H1 (cell line): ENCODE measurements around the gene TNIP3. TPM values are rescaled to one million over a fixed set of nuclear protein-coding genes. Genes with fewer than 3 reads are reported as not detected.

ENCODE experiments used
- CTCF ChIA-PET: fragments of 300-600 bp; sonication (Branson Sonifier 250); formaldehyde crosslinking; loops from one replicate; lab custom pipeline; 2021; ENCODE audit not compliant: partially characterized antibody; lab: Charles Lee
- POLR2A ChIA-PET: fragments of 300-600 bp; sonication (Branson Sonifier 250); formaldehyde crosslinking; loops from one replicate; lab custom pipeline; 2021; ENCODE audit warnings: inconsistent platforms; ENCODE audit not compliant: partially characterized antibody; lab: Charles Lee
- DNase-seq, 2 experiments: peaks; one replicate each; pipeline versions ENCODE4 v3.0.0 to v3.0.0-alpha.2; 2010 to 2022; ENCODE audit warnings: low spot score in 2 of 2, low read depth in 1 of 2, mixed read lengths in 1 of 2
- FAIRE-seq: peaks from 2 replicates; lab custom pipeline; 2011; peaks lifted over from hg19 to GRCh38; lab: Jason Lieb, UNC
- H2AFZ ChIP-seq: 2 replicates; pipeline ENCODE4 v1.8.1; 2012; ENCODE audit warnings: low read length, inconsistent platforms
- H2AK5ac ChIP-seq: 2 replicates; pipeline ENCODE4 v1.6.1; 2013; ENCODE audit warnings: low read depth, low read length
- H2BK120ac ChIP-seq: replicated peaks from 2 replicates; pipeline ENCODE3; 2013; ENCODE audit warnings: low read depth, low read length, inconsistent platforms
- H2BK12ac ChIP-seq: 2 replicates; pipeline ENCODE4 v1.6.1; 2013; ENCODE audit warnings: low read depth, low read length
- H2BK15ac ChIP-seq: 2 replicates; pipeline ENCODE4 v1.6.1; 2013; ENCODE audit warnings: low read length
- H2BK20ac ChIP-seq: 2 replicates; pipeline ENCODE4 v1.6.1; 2013; ENCODE audit warnings: low read length
- H2BK5ac ChIP-seq: 2 replicates; pipeline ENCODE4 v1.6.1; 2013; ENCODE audit warnings: low read depth, low read length
- H3K14ac ChIP-seq: 2 replicates; pipeline ENCODE4 v1.6.1; 2013; ENCODE audit warnings: inconsistent platforms; ENCODE audit not compliant: insufficient read length
- H3K18ac ChIP-seq: 2 replicates; pipeline ENCODE4 v1.6.1; 2013; ENCODE audit warnings: low read length; ENCODE audit errors: extremely low read depth
- H3K23ac ChIP-seq: 2 replicates; pipeline ENCODE4 v1.6.1; 2013; ENCODE audit warnings: inconsistent platforms; ENCODE audit not compliant: insufficient read length
- H3K23me2 ChIP-seq: 2 replicates; pipeline ENCODE4 v1.6.1; 2013; ENCODE audit warnings: low read depth, low read length
- H3K27ac ChIP-seq: 2 replicates; pipeline ENCODE4 v1.6.1; 2011; ENCODE audit warnings: low read depth, low read length, inconsistent platforms
- H3K27me3 ChIP-seq, 4 experiments: replicated peaks in 1 of 4; 1 replicate in 1 of 4; 2 replicates in 3 of 4; pipeline versions ENCODE4 v1.6.1 to v1.8.1; 2011 to 2013; ENCODE audit warnings: low read length in 3 of 4, mild to moderate bottlenecking in 3 of 4, inconsistent platforms in 2 of 4, mixed read lengths in 2 of 4, moderate library complexity in 1 of 4; ENCODE audit not compliant: control insufficient read depth in 3 of 4, insufficient read depth in 3 of 4; ENCODE audit errors: extremely low read depth in 1 of 4
- H3K36me3 ChIP-seq, 4 experiments: 2 replicates each; pipeline versions ENCODE4 v1.6.1 to v1.8.1; 2011 to 2013; ENCODE audit warnings: mild to moderate bottlenecking in 4 of 4, low read length in 3 of 4, moderate library complexity in 2 of 4, control low read depth in 1 of 4, inconsistent platforms in 1 of 4; ENCODE audit not compliant: insufficient read depth in 4 of 4, control insufficient read depth in 2 of 4
- H3K4ac ChIP-seq: replicated peaks from 2 replicates; pipeline ENCODE3; 2013; ENCODE audit warnings: low read length, low read depth, mixed read lengths, inconsistent platforms; ENCODE audit not compliant: insufficient read length
- H3K4me1 ChIP-seq, 4 experiments: replicated peaks in 1 of 4; 1 replicate in 1 of 4; 2 replicates in 3 of 4; pipeline versions ENCODE4 v1.6.1 to v1.8.1; 2011 to 2013; ENCODE audit warnings: low read length in 3 of 4, inconsistent platforms in 2 of 4, mixed read lengths in 1 of 4; ENCODE audit not compliant: insufficient read depth in 4 of 4, control insufficient read depth in 3 of 4
- H3K4me2 ChIP-seq, 2 experiments: 2 replicates each; pipeline versions ENCODE4 v1.6.1 to v1.8.1; 2011 to 2013; ENCODE audit warnings: low read depth in 2 of 2, low read length in 2 of 2, control low read depth in 1 of 2, inconsistent platforms in 1 of 2, mild to moderate bottlenecking in 1 of 2; ENCODE audit not compliant: insufficient read depth in 1 of 2
- H3K4me3 ChIP-seq, 4 experiments: fragments of 200-600, 300-600 bp in 1 of 4; sonication (generic), shearing (Covaris generic), sonication (Bioruptor Twin) in 1 of 4; 2 replicates each; pipeline versions ENCODE4 v1.5.1 to v1.8.1; 2011 to 2016; ENCODE audit warnings: low read length in 4 of 4, low read depth in 3 of 4, control low read depth in 2 of 4, inconsistent platforms in 2 of 4, mild to moderate bottlenecking in 2 of 4, mixed read lengths in 1 of 4, moderate library complexity in 1 of 4; ENCODE audit not compliant: insufficient read depth in 2 of 4; ENCODE audit errors: extremely low read depth in 1 of 4
- H3K56ac ChIP-seq: replicated peaks from 2 replicates; pipeline ENCODE3; 2013; ENCODE audit warnings: low read depth, mild to moderate bottlenecking, mixed read lengths, low read length, inconsistent platforms; ENCODE audit not compliant: insufficient read length
- H3K79me1 ChIP-seq: 2 replicates; pipeline ENCODE4 v1.6.1; 2013; ENCODE audit warnings: low read depth, low read length, control low read depth
- H3K79me2 ChIP-seq, 2 experiments: 2 replicates each; pipeline versions ENCODE4 v1.6.1 to v1.8.1; 2012 to 2013; ENCODE audit warnings: low read length in 2 of 2, mild to moderate bottlenecking in 2 of 2, inconsistent platforms in 1 of 2; ENCODE audit not compliant: insufficient read depth in 2 of 2, control insufficient read depth in 1 of 2
- H3K9ac ChIP-seq, 4 experiments: replicated peaks in 1 of 4; 1 replicate in 1 of 4; 2 replicates in 3 of 4; pipeline versions ENCODE4 v1.6.1 to v1.8.1; 2011 to 2013; ENCODE audit warnings: low read depth in 3 of 4, low read length in 3 of 4, control low read depth in 2 of 4, mild to moderate bottlenecking in 2 of 4, moderate library complexity in 2 of 4, inconsistent platforms in 1 of 4; ENCODE audit errors: extremely low read depth in 1 of 4
- H3K9me3 ChIP-seq, 2 experiments: 2 replicates each; pipeline versions ENCODE4 v1.6.1 to v1.8.1; 2012 to 2013; ENCODE audit warnings: mild to moderate bottlenecking in 2 of 2, moderate library complexity in 2 of 2, control low read depth in 1 of 2, inconsistent platforms in 1 of 2, low read depth in 1 of 2, low read length in 1 of 2, mixed read lengths in 1 of 2; ENCODE audit not compliant: insufficient read depth in 2 of 2
- H4K20me1 ChIP-seq, 2 experiments: replicated peaks in 1 of 2; 2 replicates each; pipeline versions ENCODE3 to v1.8.1; 2011 to 2013; ENCODE audit warnings: inconsistent platforms in 2 of 2, low read length in 2 of 2, mild to moderate bottlenecking in 1 of 2; ENCODE audit not compliant: insufficient read depth in 2 of 2, control insufficient read depth in 1 of 2
- H4K5ac ChIP-seq: 2 replicates; pipeline ENCODE4 v1.6.1; 2013; ENCODE audit warnings: low read length, low read depth, mixed read lengths, inconsistent platforms; ENCODE audit not compliant: insufficient read length
- H4K8ac ChIP-seq: 2 replicates; pipeline ENCODE4 v1.8.0; 2013; ENCODE audit warnings: mild to moderate bottlenecking, moderate library complexity, low read length, inconsistent platforms; ENCODE audit not compliant: insufficient read depth; ENCODE audit errors: extremely low read depth
- H4K91ac ChIP-seq: replicated peaks from 2 replicates; pipeline ENCODE3; 2013; ENCODE audit warnings: low read length, mixed read lengths, inconsistent platforms; ENCODE audit not compliant: insufficient read length
- SIRT6 ChIP-seq: IDR thresholded peaks from one replicate; pipeline ENCODE4 v1.7.1; 2012; ENCODE audit warnings: low read length, inconsistent platforms
- WGBS, 2 experiments: shearing (Covaris generic) in 1 of 2; methylation state at CpG; one replicate each; pipeline versions ENCODE4 v1.1.6 to v1.1.7; 2013 to 2015; ENCODE audit warnings: low lambda C conversion rate in 2 of 2, mixed read lengths in 2 of 2, inconsistent platforms in 1 of 2, low coverage in 1 of 2, missing lambda C conversion rate in 1 of 2; ENCODE audit not compliant: insufficient replicate concordance in 2 of 2, insufficient coverage in 1 of 2, insufficient read length in 1 of 2; ENCODE audit errors: extremely low coverage in 1 of 2, missing lambda C conversion rate in 1 of 2; 5-methylcytosine and 5-hydroxymethylcytosine counted together
- polyA plus RNA-seq, 7 experiments: library from polyadenylated mRNA; depleted of rRNA in 3 of 7; stranded (reverse) in 5 of 7; unstranded in 2 of 7; fragments of >200 nt in 5 of 7; fragments of 200-250 nt in 2 of 7; gene quantifications; 1 replicate in 5 of 7; 2 replicates in 1 of 7; 4 replicates in 1 of 7; pipeline versions ENCODE4 v1.2.1 to v1.2.3, GENCODE V29; 2011 to 2013; ENCODE audit warnings: missing spikeins in 2 of 7, mixed read lengths in 2 of 7
- total RNA-seq: library from RNA; stranded (reverse); fragmentation: NEBNext Ultra II Directional; extraction: Animal tissue kit (Norgen Biotek cat#: 25700); gene quantifications from 2 replicates; pipeline ENCODE4 v1.2.1, GENCODE V29; 2021

The TNIP3 gene
- total and polyA plus RNA-seq, 2 of the 8 experiments (the other 6 are each of a cell fraction or from before 2014, with no cell fraction given), result not detected

DNA sequence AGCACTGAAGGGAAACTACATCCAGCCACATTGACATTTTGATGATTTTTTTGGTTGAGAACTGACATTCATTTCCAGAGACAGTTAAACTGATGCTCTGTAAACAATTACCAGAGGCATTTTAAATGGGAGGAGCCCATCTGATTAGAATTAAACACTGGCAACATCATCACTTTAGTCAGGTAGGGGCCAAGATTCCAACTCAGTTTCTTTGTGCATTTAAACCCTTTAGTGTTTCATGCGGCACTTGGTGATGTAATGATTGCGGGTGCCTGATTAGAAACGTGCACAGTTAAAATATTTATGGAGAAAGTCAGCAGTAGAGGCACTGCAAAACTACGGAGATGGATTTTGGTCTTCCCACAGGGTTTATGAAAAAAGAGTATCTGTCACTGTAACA, 16.1 kb downstream of the TNIP3 start:
- Histone ChIP-seq H2BK15ac (no peak overlapping the region), H3K23me2 (no peaks in the 10 kb centered on the region), H2BK120ac (no peak overlapping the region), H3K27me3 (no peaks in the 10 kb centered on the region), H3K36me3 (no peaks in the 10 kb centered on the region), H3K79me1 (no peaks in the 10 kb centered on the region), H2AK5ac (no peak overlapping the region), H3K4ac (no peak overlapping the region), H3K56ac (no peak overlapping the region), H3K18ac (no peak overlapping the region), H4K8ac (no peak overlapping the region), H2BK12ac (no peak overlapping the region), H3K4me2 (no peak overlapping the region), H3K9ac (no peak overlapping the region)
- DNase-seq, result no peak
- POLR2A ChIA-PET, result no interaction called here
- TF ChIP-seq SIRT6, result no peak
- TF ChIP-seq, all 59 proteins: peak for 0
- no peak overlapping the region for H2AFZ ChIP-seq
- H3K27ac ChIP-seq, result no peak overlapping the region
- no peaks in the 10 kb centered on the region for H4K20me1 ChIP-seq
- FAIRE-seq, result no peak
- WGBS, 2 experiments, result 88% methylated on average over 4 of the region's 4 CpGs; no CpG with 5 or more reads in 1 of the 2 experiments
- H3K9me3 ChIP-seq, result no peaks in the 10 kb centered on the region
- H3K23ac ChIP-seq, result no peak overlapping the region
- CTCF ChIA-PET, result no interaction called here
- H3K4me3 ChIP-seq, result no peak overlapping the region
- H4K5ac ChIP-seq, result no peak overlapping the region
- H3K79me2 ChIP-seq, result no peaks in the 10 kb centered on the region
- no peak overlapping the region for H2BK20ac ChIP-seq
- H4K91ac ChIP-seq, result no peak overlapping the region
- H2BK5ac ChIP-seq, result no peak overlapping the region
- no peaks in the 10 kb centered on the region for H3K4me1 ChIP-seq
- no peak overlapping the region for H3K14ac ChIP-seq
